GM12873 (cell line): ENCODE data around the gene NLRC5.

ENCODE experiments used
- TF ChIP-seq, protein P1 (sequence below): IDR thresholded peaks from 2 replicates; pipeline ENCODE4 v1.5.1; 2012; ENCODE audit warnings: low read depth, mild to moderate bottlenecking, moderate library complexity, low read length, control low read depth; ENCODE audit not compliant: insufficient read depth; ENCODE audit errors: missing control alignments

Gene NLRC5

DNA sequence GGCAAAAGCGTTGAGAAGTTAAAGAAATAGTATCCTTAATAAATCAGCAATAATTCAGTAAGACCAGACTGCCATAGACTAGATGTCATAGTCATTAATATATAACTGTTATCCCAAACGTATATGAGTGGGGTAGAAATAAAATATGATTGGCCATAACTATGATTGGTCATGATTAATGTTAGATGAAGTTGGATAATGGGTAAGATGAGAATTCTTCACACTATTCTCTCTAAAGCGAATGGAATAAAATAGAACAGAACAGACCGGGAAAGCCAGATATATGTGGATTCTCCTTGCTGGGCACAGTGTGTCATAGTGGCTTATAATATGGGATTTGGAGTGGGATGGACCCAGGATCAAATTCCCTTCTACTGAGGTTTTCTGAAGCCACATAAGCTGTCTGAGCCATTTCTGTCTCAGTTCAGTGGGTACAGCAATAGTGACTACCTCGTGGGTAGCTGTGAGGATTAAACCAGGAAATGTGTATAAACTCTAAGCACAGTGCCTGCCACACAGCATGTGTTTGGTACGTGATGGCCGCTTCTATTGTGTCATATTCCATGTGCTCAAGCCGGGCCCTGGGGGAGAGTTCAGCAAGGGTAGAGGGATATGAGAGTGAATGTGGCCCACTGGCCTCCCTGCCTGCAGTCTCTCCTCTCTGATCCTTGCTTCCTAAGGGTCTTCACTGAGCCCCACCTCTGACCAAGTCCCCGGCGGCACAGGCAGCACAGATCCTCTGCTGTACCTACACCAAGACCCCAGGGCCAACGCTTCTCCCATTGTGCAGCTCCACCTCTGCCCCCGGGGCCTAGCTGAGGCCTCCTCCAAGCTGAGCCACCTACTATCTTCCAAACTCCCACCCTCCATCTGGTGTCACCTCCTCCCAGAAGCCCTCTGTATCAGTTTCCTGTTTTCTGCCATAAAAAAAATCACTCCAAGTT is 23.9 kb upstream of the NLRC5 start:
- TF ChIP-seq, protein P1, sequence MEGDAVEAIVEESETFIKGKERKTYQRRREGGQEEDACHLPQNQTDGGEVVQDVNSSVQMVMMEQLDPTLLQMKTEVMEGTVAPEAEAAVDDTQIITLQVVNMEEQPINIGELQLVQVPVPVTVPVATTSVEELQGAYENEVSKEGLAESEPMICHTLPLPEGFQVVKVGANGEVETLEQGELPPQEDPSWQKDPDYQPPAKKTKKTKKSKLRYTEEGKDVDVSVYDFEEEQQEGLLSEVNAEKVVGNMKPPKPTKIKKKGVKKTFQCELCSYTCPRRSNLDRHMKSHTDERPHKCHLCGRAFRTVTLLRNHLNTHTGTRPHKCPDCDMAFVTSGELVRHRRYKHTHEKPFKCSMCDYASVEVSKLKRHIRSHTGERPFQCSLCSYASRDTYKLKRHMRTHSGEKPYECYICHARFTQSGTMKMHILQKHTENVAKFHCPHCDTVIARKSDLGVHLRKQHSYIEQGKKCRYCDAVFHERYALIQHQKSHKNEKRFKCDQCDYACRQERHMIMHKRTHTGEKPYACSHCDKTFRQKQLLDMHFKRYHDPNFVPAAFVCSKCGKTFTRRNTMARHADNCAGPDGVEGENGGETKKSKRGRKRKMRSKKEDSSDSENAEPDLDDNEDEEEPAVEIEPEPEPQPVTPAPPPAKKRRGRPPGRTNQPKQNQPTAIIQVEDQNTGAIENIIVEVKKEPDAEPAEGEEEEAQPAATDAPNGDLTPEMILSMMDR, result no peak

GRCh38 chr16:56966093-56966475 is 23.3 kb upstream of the NLRC5 start:
- TF ChIP-seq, protein P1, result no peak

GRCh38 chr16:56967733-56968132 is 21.6 kb upstream of the NLRC5 start:
- TF ChIP-seq, protein P1, result no peak

DNA sequence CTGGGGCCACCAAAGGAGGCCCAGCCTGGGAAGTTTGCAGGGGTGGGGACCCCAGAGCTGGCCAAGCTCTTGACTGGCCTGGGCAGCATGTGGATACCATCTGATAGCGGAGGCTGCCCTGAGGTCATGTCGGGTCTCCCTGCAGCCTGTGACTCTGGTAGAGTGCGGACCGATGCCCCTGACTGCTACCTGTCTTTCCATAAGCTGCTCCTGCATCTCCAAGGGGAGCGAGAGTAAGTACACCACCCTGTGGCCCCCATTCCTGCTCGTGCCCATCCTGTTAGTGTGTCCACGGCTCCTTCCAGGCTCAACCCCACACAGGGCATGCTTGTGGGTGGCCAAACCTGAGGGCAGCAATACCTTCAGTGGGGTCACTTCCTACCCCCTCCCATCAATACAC is 19.6 kb upstream of the NLRC5 start:
- TF ChIP-seq, protein P1, result no peak

GRCh38 chr16:56970934-56971767 is 18.2 kb upstream of the NLRC5 start:
- TF ChIP-seq, protein P1, result no peak

- TF ChIP-seq, protein P1, result no peak
These were observed 17.7 kb upstream of the NLRC5 start for GRCh38 chr16:56971768-56972043.
